Activated CD4-positive, alpha-beta memory T cell treated with anti-CD3 and anti-CD28 coated beads for 36 hours (primary cell): ENCODE measurements around the gene AP4S1. TPM values are rescaled to one million over a fixed set of nuclear protein-coding genes. Genes with fewer than 3 reads are reported as not detected.
A peak's percentile ranks its signal among the peaks of the same experiment; 100 is the strongest.
"Not testable (repeated sequence)": the region's sequence is repeated elsewhere in the genome, so short reads cannot be mapped to it uniquely, and the experiment has no call there.

ENCODE experiments used
- CTCF ChIA-PET: fragments of 350-600 bp; sonication (Branson Sonifier 250); formaldehyde crosslinking; loops from one replicate; lab custom pipeline; 2021; ENCODE audit warnings: antibody characterized with exemption, inconsistent platforms; lab: Charles Lee
- POLR2A ChIA-PET: fragments of 350-600 bp; sonication (Branson Sonifier 250); formaldehyde crosslinking; loops from one replicate; lab custom pipeline; 2021; ENCODE audit warnings: antibody characterized with exemption; lab: Charles Lee
- DNase-seq: peaks from one replicate; pipeline ENCODE4 v3.0.0-alpha.2; 2020
- H3K27ac Mint-ChIP-seq: one replicate; pipeline ENCODE4 v1.8.0; 2021; ENCODE audit warnings: mixed read lengths
- H3K27me3 Mint-ChIP-seq: one replicate; pipeline ENCODE4 v1.8.0; 2021; ENCODE audit warnings: mixed read lengths
- H3K36me3 Mint-ChIP-seq: one replicate; pipeline ENCODE4 v1.8.0; 2021; ENCODE audit warnings: mixed read lengths
- H3K4me1 Mint-ChIP-seq: one replicate; pipeline ENCODE4 v1.8.0; 2021; ENCODE audit warnings: low read depth, mixed read lengths
- H3K4me3 Mint-ChIP-seq: one replicate; pipeline ENCODE4 v1.8.0; 2021; ENCODE audit warnings: mild to moderate bottlenecking, mixed read lengths
- H3K9me3 Mint-ChIP-seq: one replicate; pipeline ENCODE4 v1.8.0; 2021; ENCODE audit warnings: mixed read lengths
- intact Hi-C: fragments of 100-400 bp; cut with micrococcal nuclease; formaldehyde crosslinking; loops from one replicate; pipeline ENCODE4 v1.15.1; 2023
- total RNA-seq, 2 experiments: library from RNA; stranded (reverse); gene quantifications; one replicate each; pipeline ENCODE4 v1.2.3, GENCODE V29; 2021

Gene AP4S1, protein sequence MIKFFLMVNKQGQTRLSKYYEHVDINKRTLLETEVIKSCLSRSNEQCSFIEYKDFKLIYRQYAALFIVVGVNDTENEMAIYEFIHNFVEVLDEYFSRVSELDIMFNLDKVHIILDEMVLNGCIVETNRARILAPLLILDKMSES
- 1 to 10 TPM; 3.9 to 5.9 TPM for total RNA-seq

DNA sequence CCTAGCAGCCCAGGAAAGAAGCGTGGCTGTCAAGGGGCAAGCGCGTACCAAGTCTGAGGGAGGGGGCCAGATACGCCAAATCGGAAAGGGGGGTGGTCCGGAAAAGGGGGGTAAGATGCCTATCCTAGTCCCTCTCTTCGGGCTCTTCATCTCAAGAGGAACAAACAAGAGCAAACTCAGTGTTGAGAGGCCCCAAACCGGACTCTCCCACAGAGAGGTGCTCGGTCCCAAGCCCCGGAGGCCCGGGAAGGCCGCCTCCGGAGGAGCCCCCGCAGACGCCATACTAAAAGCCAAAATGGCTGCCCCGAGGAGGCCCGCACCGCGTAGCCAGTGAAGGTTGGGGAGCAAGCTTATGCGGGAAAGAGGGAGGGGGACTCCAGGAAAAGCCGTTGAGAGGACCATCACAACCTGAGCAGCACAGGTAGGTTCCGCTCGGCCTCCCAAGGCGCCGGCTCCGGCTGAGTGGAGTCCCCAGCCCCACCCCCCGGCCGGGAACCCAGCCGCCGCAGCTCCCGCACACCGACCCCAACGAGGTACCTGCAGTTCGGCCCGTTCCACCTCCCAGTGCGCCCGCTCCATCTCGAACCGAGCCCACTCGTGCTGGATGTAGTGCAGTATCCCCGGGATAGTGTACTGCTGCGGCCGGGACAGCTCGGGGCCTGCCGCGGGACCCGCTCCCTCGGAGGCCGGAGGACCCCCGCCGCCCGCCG, at the start of gene AP4S1:
TSS of gene AP4S1 (plus strand) at position 283 of the 710 bp plus-strand sequence. CDS start 40,548 bp downstream, outside the sequence.
- POLR2A ChIA-PET: interaction anchor here (1.0 to 2.6 kb wide), 3 partner anchors 35 to 183 kb away, joined by 3 to 13 read pairs (median 9); partner anchors contain the start of gene HECTD1
- peak; percentile 57 for DNase-seq
- intact Hi-C loops: loop anchor here (1.0 to 10.0 kb wide), 8 partner anchors 30 to 1049 kb away; partner anchors contain the start of genes ARHGAP5, DTD2, HECTD1 and SCFD1
- CTCF ChIA-PET: interaction anchor here (0.9 to 1.2 kb wide), 2 partner anchors 45 to 120 kb away, joined by 3 read pairs; no protein-coding TSS in a partner anchor
- peaks cover 2% of the 10 kb centered on the region for H3K36me3 Mint-ChIP-seq
- no peaks in the 10 kb centered on the region for H3K9me3 Mint-ChIP-seq
- H3K27ac Mint-ChIP-seq: peak within 1 kb of the TSS; percentile 91
- H3K4me1 Mint-ChIP-seq: peaks cover 47% of the 10 kb centered on the region
- H3K4me3 Mint-ChIP-seq: peak within 1 kb of the TSS; percentile 92
- H3K27me3 Mint-ChIP-seq: no peaks in the 10 kb centered on the region

DNA sequence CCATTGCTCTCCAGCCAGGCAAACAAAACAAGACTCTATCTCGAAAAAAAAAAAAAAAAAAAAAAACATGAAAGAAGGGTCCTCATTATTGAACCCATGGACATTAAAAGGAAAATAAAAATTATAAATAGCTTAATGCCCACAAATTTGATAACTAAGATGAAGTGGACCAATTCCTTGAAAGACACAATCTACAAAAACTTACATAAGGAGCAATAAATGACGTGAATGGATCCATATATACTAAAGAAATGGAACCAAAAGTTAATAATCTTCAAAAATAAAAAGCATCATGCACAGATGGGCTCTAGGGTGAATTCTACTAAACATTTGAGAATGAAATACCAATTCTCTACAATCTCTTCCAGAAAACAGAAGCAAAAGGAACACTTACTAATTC, 47.7 kb upstream of the AP4S1 start:
- intact Hi-C loops: loop anchor here (10.0 kb wide), 1 partner anchor 47 kb away; the partner anchor contains the start of genes AP4S1 and STRN3
- Mint-ChIP-seq H3K36me3 (no peaks in the 10 kb centered on the region), H3K4me1 (peaks cover 29% of the 10 kb centered on the region), H3K9me3 (peaks cover 2% of the 10 kb centered on the region), H3K4me3 (no peak overlapping the region), H3K27ac (no peak overlapping the region), H3K27me3 (no peaks in the 10 kb centered on the region)
- DNase-seq: no peak
- CTCF ChIA-PET: interaction anchor here (3.2 kb wide), 1 partner anchor 105 kb away, joined by 23 read pairs; no protein-coding TSS in a partner anchor
- POLR2A ChIA-PET: no interaction called here

DNA sequence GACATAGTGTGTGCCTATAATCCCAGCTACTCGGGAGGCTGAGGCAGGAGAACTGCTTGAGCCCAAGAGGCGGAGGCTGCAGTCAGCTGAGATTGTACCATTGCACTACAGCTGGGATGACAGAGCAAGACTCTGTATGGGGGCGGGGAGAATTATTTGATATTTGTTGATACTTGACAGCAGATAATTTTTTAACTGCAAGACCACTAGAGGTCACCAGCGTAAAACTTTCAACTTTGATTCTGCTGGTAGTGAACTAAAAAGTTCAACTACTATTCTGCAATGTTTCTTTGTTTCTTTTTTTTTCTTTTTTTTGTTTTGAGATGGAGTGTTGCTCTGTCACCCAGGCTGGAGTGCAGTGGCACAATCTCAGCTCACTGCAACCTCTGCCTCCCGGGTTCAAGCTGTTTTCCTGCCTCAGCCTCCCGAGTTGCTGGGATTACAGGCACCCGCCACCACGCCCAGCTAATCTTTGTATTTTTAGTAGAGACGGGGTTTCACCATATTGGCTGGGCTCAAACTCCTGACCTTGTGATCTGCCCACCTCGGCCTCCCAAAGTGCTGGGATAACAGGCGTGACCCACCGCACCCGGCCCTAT, 45.2 kb upstream of the AP4S1 start:
- H3K36me3 Mint-ChIP-seq, H3K27ac Mint-ChIP-seq, H3K9me3 Mint-ChIP-seq, POLR2A ChIA-PET, H3K4me3 Mint-ChIP-seq, H3K27me3 Mint-ChIP-seq: not testable (repeated sequence)
- peak; percentile 29 for DNase-seq
- intact Hi-C loops: loop anchor here (1.0 to 2.0 kb wide), 2 partner anchors 102 to 377 kb away; no protein-coding TSS in a partner anchor
- CTCF ChIA-PET: interaction anchor here (0.6 to 2.5 kb wide), 17 partner anchors 9 to 170 kb away, joined by 3 to 21 read pairs (median 4); partner anchors contain the start of gene STRN3
- peaks cover 16% of the 10 kb centered on the region for H3K4me1 Mint-ChIP-seq

DNA sequence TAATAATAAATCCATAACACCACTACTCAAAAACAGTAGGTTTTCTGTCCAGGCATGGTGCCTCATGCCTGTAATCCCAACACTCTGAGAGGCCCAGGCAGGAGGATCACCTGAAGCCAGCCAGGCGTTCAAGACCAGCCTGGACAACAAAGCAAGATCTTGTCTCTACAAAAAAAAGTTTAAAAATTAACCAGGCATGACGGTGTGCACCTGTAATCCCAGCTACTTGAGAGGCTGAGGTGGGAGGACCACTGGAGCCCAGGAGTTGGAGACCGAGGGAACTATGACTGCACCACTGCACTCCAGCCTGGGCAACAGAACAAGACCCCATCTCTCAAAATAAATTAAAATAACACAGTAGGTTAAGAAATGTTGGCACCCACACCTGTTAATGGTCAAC, 44.5 kb upstream of the AP4S1 start:
- Mint-ChIP-seq H3K4me1 (peaks cover 11% of the 10 kb centered on the region), H3K27ac (no peak overlapping the region), H3K27me3 (no peaks in the 10 kb centered on the region), H3K9me3 (peaks cover 2% of the 10 kb centered on the region), H3K36me3 (no peaks in the 10 kb centered on the region), H3K4me3 (no peak overlapping the region)
- POLR2A ChIA-PET: no interaction called here
- intact Hi-C loops: loop anchor here (1.0 to 2.0 kb wide), 2 partner anchors 101 to 376 kb away; no protein-coding TSS in a partner anchor
- no peak for DNase-seq
- CTCF ChIA-PET: interaction anchor here (0.6 to 2.5 kb wide), 9 partner anchors 10 to 358 kb away, joined by 3 to 21 read pairs (median 5); partner anchors contain the start of gene STRN3

DNA sequence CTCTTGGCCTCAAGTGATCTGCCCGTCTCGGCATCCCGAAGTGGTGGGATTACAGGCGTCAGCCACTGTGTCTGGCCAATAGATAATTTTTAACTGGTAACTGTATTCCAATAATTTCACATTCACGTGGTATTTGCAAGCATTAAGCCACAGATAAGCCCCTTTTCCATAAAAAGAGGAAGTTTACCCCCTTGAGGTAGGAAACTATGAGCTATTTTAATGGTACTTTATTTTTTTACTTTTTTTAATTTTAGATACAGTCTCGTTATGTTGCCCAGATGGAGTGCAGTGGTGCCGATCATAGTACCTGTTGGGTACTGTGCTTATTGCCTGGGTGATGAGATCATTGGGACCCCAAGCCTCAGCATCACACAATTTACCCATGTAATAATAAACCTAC, 42.9 kb upstream of the AP4S1 start:
- Mint-ChIP-seq H3K27me3 (no peaks in the 10 kb centered on the region), H3K4me3 (no peak overlapping the region), H3K27ac (no peak overlapping the region), H3K36me3 (no peaks in the 10 kb centered on the region), H3K4me1 (peaks cover 11% of the 10 kb centered on the region), H3K9me3 (no peaks in the 10 kb centered on the region)
- POLR2A ChIA-PET: no interaction called here
- no peak for DNase-seq
- CTCF ChIA-PET: interaction anchor here (0.6 to 2.0 kb wide), 2 partner anchors 104 to 431 kb away, joined by 3 to 7 read pairs; no protein-coding TSS in a partner anchor
- intact Hi-C loops: no loop called here

DNA sequence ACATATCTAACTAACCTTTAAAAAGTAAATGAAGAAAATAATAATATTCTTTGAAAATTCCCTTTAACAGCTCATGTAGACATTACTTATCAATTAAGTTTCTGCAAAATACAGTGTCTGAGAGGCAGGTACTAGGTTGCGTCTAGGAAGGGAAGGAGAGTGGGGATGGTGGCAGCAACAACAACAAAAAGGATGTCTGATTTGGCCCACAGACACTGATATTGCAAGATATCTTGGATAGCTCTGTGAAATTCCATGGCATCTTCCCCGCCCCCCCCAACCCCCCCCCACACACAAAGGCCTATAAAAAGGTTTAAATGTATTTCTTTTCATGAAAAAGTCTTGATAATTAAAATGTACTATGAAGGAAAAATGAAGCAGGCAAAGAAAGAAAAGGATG, 41.6 kb upstream of the AP4S1 start:
- no peak overlapping the region for H3K4me3 Mint-ChIP-seq
- H3K9me3 Mint-ChIP-seq: no peaks in the 10 kb centered on the region
- no peaks in the 10 kb centered on the region for H3K36me3 Mint-ChIP-seq
- peaks cover 11% of the 10 kb centered on the region for H3K4me1 Mint-ChIP-seq
- H3K27ac Mint-ChIP-seq: no peak overlapping the region
- no peak for DNase-seq
- ChIA-PET POLR2A (no interaction called here), CTCF (interaction anchor here (0.9 kb wide), 2 partner anchors 14 to 99 kb away, joined by 3 to 4 read pairs; no protein-coding TSS in a partner anchor)
- intact Hi-C loops: no loop called here
- H3K27me3 Mint-ChIP-seq: no peaks in the 10 kb centered on the region

DNA sequence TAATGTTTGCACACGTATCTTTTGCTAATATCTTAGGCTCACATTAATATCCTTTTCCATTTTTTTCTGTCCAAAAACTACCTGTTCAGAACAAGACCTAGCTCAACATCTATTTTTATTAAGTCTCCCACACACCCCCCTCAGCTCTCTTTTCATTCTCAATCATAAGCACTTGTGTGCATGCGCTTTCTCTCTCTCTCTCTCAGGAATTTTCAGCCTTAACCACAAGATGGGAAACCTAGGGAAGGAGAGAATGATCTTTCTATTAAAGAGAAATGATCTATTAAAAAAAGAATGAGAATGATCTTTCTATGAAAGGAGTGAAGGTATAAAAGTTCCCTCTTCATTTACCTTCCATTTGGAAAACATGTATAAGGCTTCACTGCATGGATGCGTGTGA, 39.7 kb upstream of the AP4S1 start:
- Mint-ChIP-seq H3K36me3 (no peaks in the 10 kb centered on the region), H3K27me3 (no peaks in the 10 kb centered on the region), H3K27ac (no peak overlapping the region), H3K4me3 (no peak overlapping the region), H3K4me1 (peaks cover 17% of the 10 kb centered on the region), H3K9me3 (no peaks in the 10 kb centered on the region)
- ChIA-PET CTCF (interaction anchor here (1.3 kb wide), 1 partner anchor 97 kb away, joined by 4 read pairs; no protein-coding TSS in a partner anchor), POLR2A (interaction anchor here (0.8 kb wide), 1 partner anchor 10 kb away, joined by 3 read pairs; no protein-coding TSS in a partner anchor)
- intact Hi-C loops: no loop called here
- DNase-seq: no peak

DNA sequence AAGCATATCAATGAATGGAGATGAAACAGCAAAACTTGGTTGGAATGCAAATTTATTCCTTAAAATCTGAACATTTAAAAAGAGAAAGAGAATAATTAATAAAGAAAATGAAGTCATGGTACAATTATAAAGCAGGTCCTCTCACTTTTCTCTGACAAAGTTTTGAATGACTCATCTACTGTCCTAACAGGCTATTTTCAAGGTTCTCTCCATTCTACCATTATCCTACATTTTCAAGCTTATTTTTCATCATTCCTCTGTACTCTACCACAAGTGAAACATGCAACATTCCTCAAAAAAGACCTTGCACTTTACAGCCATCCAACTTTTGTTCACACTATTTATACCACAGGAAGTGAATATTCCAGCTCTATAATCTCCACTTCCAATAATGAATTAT, 36.9 kb upstream of the AP4S1 start:
- ChIA-PET CTCF (no interaction called here), POLR2A (no interaction called here)

DNA sequence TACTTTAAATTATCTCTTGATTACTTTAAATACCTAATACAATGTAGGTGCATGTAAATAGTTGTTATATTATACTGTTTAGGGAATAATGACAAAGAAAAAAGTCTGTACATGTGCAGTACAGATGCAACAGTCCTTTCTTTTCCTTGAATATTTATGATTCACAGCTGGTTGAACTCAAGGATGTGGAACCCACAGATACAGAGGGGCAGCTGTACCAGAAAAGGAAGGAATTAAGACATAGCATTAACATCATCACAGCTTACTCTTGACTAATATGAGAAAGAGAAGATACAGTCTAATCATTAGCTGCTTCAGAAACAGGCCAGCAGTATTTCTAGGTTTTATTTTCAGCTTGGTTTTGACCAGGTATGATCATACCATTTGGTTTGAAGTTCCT, 34.7 kb upstream of the AP4S1 start:
- ChIA-PET POLR2A (interaction anchor here (1.0 kb wide), 1 partner anchor 36 kb away, joined by 3 read pairs; the partner anchor contains the start of gene STRN3), CTCF (interaction anchor here (1.0 kb wide), 1 partner anchor 11 kb away, joined by 3 read pairs; no protein-coding TSS in a partner anchor)
- Mint-ChIP-seq H3K4me3 (no peak overlapping the region), H3K9me3 (no peaks in the 10 kb centered on the region), H3K27me3 (no peaks in the 10 kb centered on the region), H3K4me1 (peaks cover 48% of the 10 kb centered on the region), H3K36me3 (no peaks in the 10 kb centered on the region), H3K27ac (no peak overlapping the region)
- DNase-seq: no peak
- intact Hi-C loops: loop anchor here (10.0 kb wide), 1 partner anchor 214 kb away; the partner anchor contains the start of gene HECTD1

More for the DNA sequence above, 36.9 kb upstream of the AP4S1 start:
- H3K36me3 Mint-ChIP-seq: no peaks in the 10 kb centered on the region
- intact Hi-C loops: no loop called here
- H3K9me3 Mint-ChIP-seq: no peaks in the 10 kb centered on the region
- no peak overlapping the region for H3K27ac Mint-ChIP-seq
- peaks cover 34% of the 10 kb centered on the region for H3K4me1 Mint-ChIP-seq
- no peak for DNase-seq
- H3K27me3 Mint-ChIP-seq: no peaks in the 10 kb centered on the region
- no peak overlapping the region for H3K4me3 Mint-ChIP-seq

DNA sequence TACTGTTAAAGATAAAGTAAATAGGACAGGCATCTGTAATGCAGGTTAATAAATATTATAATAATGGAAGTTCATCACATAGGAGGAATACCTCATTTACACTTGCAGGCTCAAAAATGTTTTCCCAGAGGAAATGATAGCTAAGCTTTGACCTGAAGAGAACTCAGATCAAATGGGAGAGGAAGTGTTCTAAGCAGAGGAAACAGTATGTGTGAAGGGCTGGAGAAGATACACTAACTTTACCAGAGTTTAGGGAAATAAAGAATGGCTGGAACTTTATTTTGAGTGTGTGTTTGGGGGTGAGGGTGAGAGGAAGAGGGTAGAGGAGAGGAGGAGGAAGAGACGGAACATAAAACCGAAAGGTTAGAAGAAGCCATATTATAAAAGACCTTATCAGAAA, 34.0 kb upstream of the AP4S1 start:
- Mint-ChIP-seq H3K9me3 (no peaks in the 10 kb centered on the region), H3K4me1 (peaks cover 51% of the 10 kb centered on the region), H3K36me3 (no peaks in the 10 kb centered on the region), H3K27ac (peak overlapping the region; percentile 4), H3K4me3 (no peak overlapping the region), H3K27me3 (no peaks in the 10 kb centered on the region)
- CTCF ChIA-PET: interaction anchor here (1.0 kb wide), 1 partner anchor 11 kb away, joined by 3 read pairs; no protein-coding TSS in a partner anchor
- POLR2A ChIA-PET: no interaction called here
- no peak for DNase-seq
- intact Hi-C loops: loop anchor here (10.0 kb wide), 1 partner anchor 213 kb away; the partner anchor contains the start of gene HECTD1

DNA sequence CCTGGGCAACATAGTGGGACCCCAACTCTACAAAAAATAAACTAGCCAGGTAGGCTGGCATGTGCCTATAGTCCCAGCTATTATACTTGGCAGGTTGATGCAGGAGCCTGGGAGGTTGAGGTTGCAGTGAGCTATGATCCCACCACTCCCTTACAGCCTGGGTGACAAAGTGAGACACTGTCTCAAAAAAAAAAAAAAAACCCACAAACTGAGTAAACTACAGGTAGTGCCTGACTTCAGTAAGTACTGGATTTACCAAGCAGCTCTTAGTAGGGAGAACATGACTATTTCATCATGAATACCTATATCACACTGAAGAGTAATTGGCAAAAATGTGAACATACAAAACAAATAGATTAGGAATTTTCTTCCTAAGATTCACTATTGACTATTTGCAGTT, 32.4 kb upstream of the AP4S1 start:
- no peak overlapping the region for H3K4me3 Mint-ChIP-seq
- DNase-seq: peak; percentile 31
- H3K4me1 Mint-ChIP-seq: peaks cover 56% of the 10 kb centered on the region
- ChIA-PET POLR2A (no interaction called here), CTCF (interaction anchor here (0.6 to 1.3 kb wide), 3 partner anchors 23 to 114 kb away, joined by 3 to 4 read pairs (median 3); no protein-coding TSS in a partner anchor)
- H3K36me3 Mint-ChIP-seq: peaks cover 9% of the 10 kb centered on the region
- H3K27ac Mint-ChIP-seq: no peak overlapping the region
- intact Hi-C loops: loop anchor here (10.0 kb wide), 1 partner anchor 212 kb away; the partner anchor contains the start of gene HECTD1
- H3K27me3 Mint-ChIP-seq: no peaks in the 10 kb centered on the region
- peaks cover 7% of the 10 kb centered on the region for H3K9me3 Mint-ChIP-seq
